Brain microvascular endothelial cell (primary cell): ENCODE data around the gene NCLN.

ENCODE experiments used
- DNase-seq: peaks from one replicate; pipeline ENCODE4 v3.0.0-alpha.2; 2020
- H3K27ac ChIP-seq: fragments of 250-450 bp; sonication (Bioruptor Pico); 2 replicates; pipeline ENCODE4 v1.5.1; 2020; ENCODE audit warnings: mild to moderate bottlenecking, moderate library complexity
- H3K27me3 ChIP-seq: fragments of 250-450 bp; sonication (Bioruptor Pico); replicated peaks from 2 replicates; pipeline ENCODE4 v1.5.1; 2020; ENCODE audit warnings: mild to moderate bottlenecking
- H3K36me3 ChIP-seq: fragments of 250-450 bp; sonication (Bioruptor Pico); replicated peaks from 2 replicates; pipeline ENCODE4 v1.5.1; 2020; ENCODE audit warnings: mild to moderate bottlenecking
- H3K4me3 ChIP-seq: 2 replicates; pipeline ENCODE4 v1.5.1; 2011; ENCODE audit warnings: low read depth, mild to moderate bottlenecking, control low read depth, low read length, moderate library complexity
- CTCF ChIP-seq: IDR thresholded peaks from 2 replicates; pipeline ENCODE4 v1.5.1; 2011; ENCODE audit warnings: low read depth, mild to moderate bottlenecking, moderate library complexity, low read length, control low read depth, inconsistent platforms; ENCODE audit errors: missing control alignments
- in situ Hi-C: cut with HindIII; loops from 2 replicates; pipeline ENCODE4 v1.10.0; 2017; ENCODE audit warnings: low sequenced_read_pairs, low pct_ligation_motif_present

Gene NCLN

GRCh38 chr19:3186160-3186688, 494 bp downstream of the NCLN start:
- in situ Hi-C loops, result no loop called here
- TF ChIP-seq CTCF, result no peak
- no peaks in the 10 kb centered on the region for H3K27me3 ChIP-seq
- H3K4me3 ChIP-seq, result peak overlapping the region; percentile 88
- peak overlapping the region; percentile 26 for H3K27ac ChIP-seq
- no peak for DNase-seq
- no peaks in the 10 kb centered on the region for H3K36me3 ChIP-seq

GRCh38 chr19:3186891-3187661, 1.3 kb downstream of the NCLN start:
- Histone ChIP-seq H3K36me3 (no peaks in the 10 kb centered on the region), H3K27ac (peak overlapping the region; percentile 26)
- no peak for TF ChIP-seq CTCF

GRCh38 chr19:3187662-3188511, 2.2 kb downstream of the NCLN start:
- Histone ChIP-seq H3K4me3 (no peak overlapping the region), H3K27me3 (no peaks in the 10 kb centered on the region), H3K36me3 (no peaks in the 10 kb centered on the region), H3K27ac (no peak overlapping the region)
- in situ Hi-C loops, result no loop called here
- no peak for TF ChIP-seq CTCF
- no peak for DNase-seq

More at GRCh38 chr19:3186891-3187661, 1.3 kb downstream of the NCLN start:
- Histone ChIP-seq H3K27me3 (no peaks in the 10 kb centered on the region), H3K4me3 (peak overlapping the region; percentile 88)
- in situ Hi-C loops, result no loop called here
- no peak for DNase-seq

DNA sequence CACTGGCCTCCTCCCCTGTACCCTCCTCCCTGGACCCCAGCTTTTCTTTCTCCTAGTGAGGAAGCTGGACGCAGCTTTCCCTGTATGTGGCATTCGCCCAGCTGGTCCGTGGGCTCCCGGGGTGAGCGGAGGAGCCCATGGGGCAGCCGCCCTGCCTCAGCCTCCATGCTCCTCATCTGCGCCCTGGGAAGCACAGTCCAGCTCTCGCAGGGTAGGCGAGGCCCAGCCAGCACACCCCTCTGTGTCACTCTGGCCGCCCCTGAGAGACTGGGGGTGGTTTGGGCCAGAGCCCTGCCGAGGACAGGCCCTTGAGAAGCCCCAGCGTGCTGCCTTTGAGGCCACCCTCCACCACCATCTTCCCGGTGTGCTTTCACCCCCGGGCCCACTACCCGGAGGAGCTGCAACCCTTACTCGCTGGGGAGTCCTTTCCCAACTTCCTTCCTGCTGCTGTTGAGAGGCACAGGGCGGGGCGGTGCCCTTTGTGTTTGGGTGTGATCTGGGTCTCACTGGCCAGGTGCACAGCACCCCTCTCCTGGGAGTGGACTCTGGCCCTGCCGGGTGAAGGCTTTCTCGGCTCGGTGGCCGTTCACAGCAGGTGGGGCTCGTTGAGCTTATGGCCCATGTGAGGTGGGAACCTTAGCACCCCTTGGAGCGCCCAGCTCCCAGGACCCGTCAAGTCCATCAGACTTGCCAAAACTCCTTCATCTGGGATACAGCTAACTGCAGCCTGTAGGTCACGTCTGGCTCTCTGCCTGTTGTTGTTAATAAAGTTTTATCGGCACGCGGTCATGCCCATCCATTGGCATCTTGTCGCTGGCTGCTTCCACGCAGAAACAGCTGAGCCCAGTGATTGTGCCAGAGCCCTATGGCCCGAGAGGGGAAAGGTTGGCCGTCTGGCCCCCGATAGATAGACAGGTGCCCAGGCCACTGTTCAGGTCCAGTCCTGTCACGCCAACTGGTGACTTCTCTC, 3.2 kb downstream of the NCLN start:
- Histone ChIP-seq H3K4me3 (no peak overlapping the region), H3K27me3 (no peaks in the 10 kb centered on the region), H3K27ac (no peak overlapping the region), H3K36me3 (peaks cover 8% of the 10 kb centered on the region)
- in situ Hi-C loops, result no loop called here
- TF ChIP-seq CTCF, result no peak
- no peak for DNase-seq

DNA sequence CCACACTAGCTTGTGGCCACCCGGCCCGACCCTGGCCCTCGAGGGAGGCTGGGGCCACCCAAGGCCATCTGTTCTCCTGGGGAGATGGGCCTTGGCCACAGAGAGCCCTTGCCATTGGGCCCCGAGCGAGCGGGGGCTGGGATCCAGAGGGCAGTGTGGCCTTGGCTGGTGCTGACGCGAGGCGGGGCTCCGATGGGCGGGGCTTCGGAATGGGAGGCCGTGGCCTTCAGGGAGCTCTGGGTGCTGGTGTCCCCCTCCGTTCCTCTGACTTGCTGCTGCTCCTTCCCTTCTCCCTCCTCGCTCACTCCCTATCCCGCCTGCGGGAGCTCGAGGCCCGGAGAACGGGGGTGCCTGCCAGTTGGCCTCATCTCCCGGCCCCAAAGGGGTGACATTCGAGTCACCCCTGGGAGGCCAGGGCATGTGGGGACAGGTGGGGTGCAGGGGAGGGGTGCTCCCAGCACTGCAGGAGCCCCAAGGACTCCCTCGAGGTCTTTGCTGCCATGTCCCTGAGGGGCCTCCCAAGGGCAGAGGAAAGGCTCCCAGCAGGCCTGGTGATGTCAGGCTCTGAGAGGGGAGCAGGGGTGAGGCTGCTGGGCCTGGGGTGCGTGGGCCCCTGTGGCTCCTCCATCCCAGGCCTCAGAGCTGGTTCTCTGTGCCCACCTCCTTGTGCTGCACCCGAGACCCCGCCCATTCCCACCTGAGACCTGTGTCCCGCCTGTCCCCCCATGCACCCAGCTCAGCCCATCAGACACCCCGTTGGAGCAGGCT, 4.2 kb downstream of the NCLN start:
- in situ Hi-C loops, result no loop called here
- Histone ChIP-seq H3K4me3 (no peak overlapping the region), H3K27ac (no peak overlapping the region), H3K27me3 (no peaks in the 10 kb centered on the region), H3K36me3 (peaks cover 9% of the 10 kb centered on the region)
- TF ChIP-seq CTCF, result no peak
- DNase-seq, result no peak
